H1 (cell line): ENCODE measurements around the gene ADH1B. TPM values are rescaled to one million over a fixed set of nuclear protein-coding genes. Genes with fewer than 3 reads are reported as not detected.

Experiments used
- CTCF ChIA-PET: fragments of 300-600 bp; sonication (Branson Sonifier 250); formaldehyde crosslinking; loops from one replicate; lab custom pipeline; 2021; ENCODE audit not compliant: partially characterized antibody; lab: Charles Lee
- POLR2A ChIA-PET: fragments of 300-600 bp; sonication (Branson Sonifier 250); formaldehyde crosslinking; loops from one replicate; lab custom pipeline; 2021; ENCODE audit warnings: inconsistent platforms; ENCODE audit not compliant: partially characterized antibody; lab: Charles Lee
- DNase-seq, 2 experiments: peaks; one replicate each; pipeline versions ENCODE4 v3.0.0 to v3.0.0-alpha.2; 2010 to 2022; ENCODE audit warnings: low spot score in 2 of 2, low read depth in 1 of 2, mixed read lengths in 1 of 2
- FAIRE-seq: peaks from 2 replicates; lab custom pipeline; 2011; peaks lifted over from hg19 to GRCh38; lab: Jason Lieb, UNC
- H2AFZ ChIP-seq: 2 replicates; pipeline ENCODE4 v1.8.1; 2012; ENCODE audit warnings: low read length, inconsistent platforms
- H2AK5ac ChIP-seq: 2 replicates; pipeline ENCODE4 v1.6.1; 2013; ENCODE audit warnings: low read depth, low read length
- H2BK120ac ChIP-seq: replicated peaks from 2 replicates; pipeline ENCODE3; 2013; ENCODE audit warnings: low read depth, low read length, inconsistent platforms
- H2BK12ac ChIP-seq: 2 replicates; pipeline ENCODE4 v1.6.1; 2013; ENCODE audit warnings: low read depth, low read length
- H2BK15ac ChIP-seq: 2 replicates; pipeline ENCODE4 v1.6.1; 2013; ENCODE audit warnings: low read length
- H2BK20ac ChIP-seq: 2 replicates; pipeline ENCODE4 v1.6.1; 2013; ENCODE audit warnings: low read length
- H2BK5ac ChIP-seq: 2 replicates; pipeline ENCODE4 v1.6.1; 2013; ENCODE audit warnings: low read depth, low read length
- H3K14ac ChIP-seq: 2 replicates; pipeline ENCODE4 v1.6.1; 2013; ENCODE audit warnings: inconsistent platforms; ENCODE audit not compliant: insufficient read length
- H3K18ac ChIP-seq: 2 replicates; pipeline ENCODE4 v1.6.1; 2013; ENCODE audit warnings: low read length; ENCODE audit errors: extremely low read depth
- H3K23ac ChIP-seq: 2 replicates; pipeline ENCODE4 v1.6.1; 2013; ENCODE audit warnings: inconsistent platforms; ENCODE audit not compliant: insufficient read length
- H3K23me2 ChIP-seq: 2 replicates; pipeline ENCODE4 v1.6.1; 2013; ENCODE audit warnings: low read depth, low read length
- H3K27ac ChIP-seq: 2 replicates; pipeline ENCODE4 v1.6.1; 2011; ENCODE audit warnings: low read depth, low read length, inconsistent platforms
- H3K27me3 ChIP-seq, 4 experiments: replicated peaks in 1 of 4; 1 replicate in 1 of 4; 2 replicates in 3 of 4; pipeline versions ENCODE4 v1.6.1 to v1.8.1; 2011 to 2013; ENCODE audit warnings: low read length in 3 of 4, mild to moderate bottlenecking in 3 of 4, inconsistent platforms in 2 of 4, mixed read lengths in 2 of 4, moderate library complexity in 1 of 4; ENCODE audit not compliant: control insufficient read depth in 3 of 4, insufficient read depth in 3 of 4; ENCODE audit errors: extremely low read depth in 1 of 4
- H3K36me3 ChIP-seq, 4 experiments: 2 replicates each; pipeline versions ENCODE4 v1.6.1 to v1.8.1; 2011 to 2013; ENCODE audit warnings: mild to moderate bottlenecking in 4 of 4, low read length in 3 of 4, moderate library complexity in 2 of 4, control low read depth in 1 of 4, inconsistent platforms in 1 of 4; ENCODE audit not compliant: insufficient read depth in 4 of 4, control insufficient read depth in 2 of 4
- H3K4ac ChIP-seq: replicated peaks from 2 replicates; pipeline ENCODE3; 2013; ENCODE audit warnings: low read length, low read depth, mixed read lengths, inconsistent platforms; ENCODE audit not compliant: insufficient read length
- H3K4me1 ChIP-seq, 4 experiments: replicated peaks in 1 of 4; 1 replicate in 1 of 4; 2 replicates in 3 of 4; pipeline versions ENCODE4 v1.6.1 to v1.8.1; 2011 to 2013; ENCODE audit warnings: low read length in 3 of 4, inconsistent platforms in 2 of 4, mixed read lengths in 1 of 4; ENCODE audit not compliant: insufficient read depth in 4 of 4, control insufficient read depth in 3 of 4
- H3K4me2 ChIP-seq, 2 experiments: 2 replicates each; pipeline versions ENCODE4 v1.6.1 to v1.8.1; 2011 to 2013; ENCODE audit warnings: low read depth in 2 of 2, low read length in 2 of 2, control low read depth in 1 of 2, inconsistent platforms in 1 of 2, mild to moderate bottlenecking in 1 of 2; ENCODE audit not compliant: insufficient read depth in 1 of 2
- H3K4me3 ChIP-seq, 4 experiments: fragments of 200-600, 300-600 bp in 1 of 4; sonication (generic), shearing (Covaris generic), sonication (Bioruptor Twin) in 1 of 4; 2 replicates each; pipeline versions ENCODE4 v1.5.1 to v1.8.1; 2011 to 2016; ENCODE audit warnings: low read length in 4 of 4, low read depth in 3 of 4, control low read depth in 2 of 4, inconsistent platforms in 2 of 4, mild to moderate bottlenecking in 2 of 4, mixed read lengths in 1 of 4, moderate library complexity in 1 of 4; ENCODE audit not compliant: insufficient read depth in 2 of 4; ENCODE audit errors: extremely low read depth in 1 of 4
- H3K56ac ChIP-seq: replicated peaks from 2 replicates; pipeline ENCODE3; 2013; ENCODE audit warnings: low read depth, mild to moderate bottlenecking, mixed read lengths, low read length, inconsistent platforms; ENCODE audit not compliant: insufficient read length
- H3K79me1 ChIP-seq: 2 replicates; pipeline ENCODE4 v1.6.1; 2013; ENCODE audit warnings: low read depth, low read length, control low read depth
- H3K79me2 ChIP-seq, 2 experiments: 2 replicates each; pipeline versions ENCODE4 v1.6.1 to v1.8.1; 2012 to 2013; ENCODE audit warnings: low read length in 2 of 2, mild to moderate bottlenecking in 2 of 2, inconsistent platforms in 1 of 2; ENCODE audit not compliant: insufficient read depth in 2 of 2, control insufficient read depth in 1 of 2
- H3K9ac ChIP-seq, 4 experiments: replicated peaks in 1 of 4; 1 replicate in 1 of 4; 2 replicates in 3 of 4; pipeline versions ENCODE4 v1.6.1 to v1.8.1; 2011 to 2013; ENCODE audit warnings: low read depth in 3 of 4, low read length in 3 of 4, control low read depth in 2 of 4, mild to moderate bottlenecking in 2 of 4, moderate library complexity in 2 of 4, inconsistent platforms in 1 of 4; ENCODE audit errors: extremely low read depth in 1 of 4
- H3K9me3 ChIP-seq, 2 experiments: 2 replicates each; pipeline versions ENCODE4 v1.6.1 to v1.8.1; 2012 to 2013; ENCODE audit warnings: mild to moderate bottlenecking in 2 of 2, moderate library complexity in 2 of 2, control low read depth in 1 of 2, inconsistent platforms in 1 of 2, low read depth in 1 of 2, low read length in 1 of 2, mixed read lengths in 1 of 2; ENCODE audit not compliant: insufficient read depth in 2 of 2
- H4K20me1 ChIP-seq, 2 experiments: replicated peaks in 1 of 2; 2 replicates each; pipeline versions ENCODE3 to v1.8.1; 2011 to 2013; ENCODE audit warnings: inconsistent platforms in 2 of 2, low read length in 2 of 2, mild to moderate bottlenecking in 1 of 2; ENCODE audit not compliant: insufficient read depth in 2 of 2, control insufficient read depth in 1 of 2
- H4K5ac ChIP-seq: 2 replicates; pipeline ENCODE4 v1.6.1; 2013; ENCODE audit warnings: low read length, low read depth, mixed read lengths, inconsistent platforms; ENCODE audit not compliant: insufficient read length
- H4K8ac ChIP-seq: 2 replicates; pipeline ENCODE4 v1.8.0; 2013; ENCODE audit warnings: mild to moderate bottlenecking, moderate library complexity, low read length, inconsistent platforms; ENCODE audit not compliant: insufficient read depth; ENCODE audit errors: extremely low read depth
- H4K91ac ChIP-seq: replicated peaks from 2 replicates; pipeline ENCODE3; 2013; ENCODE audit warnings: low read length, mixed read lengths, inconsistent platforms; ENCODE audit not compliant: insufficient read length
- CBX8 ChIP-seq: fragments of 300-800, 300-1000 bp; sonication (generic); IDR thresholded peaks from 2 replicates; pipeline ENCODE4 v1.7.1; 2016; ENCODE audit warnings: low read depth, low read length, borderline replicate concordance
- CHD2 ChIP-seq: IDR thresholded peaks from 2 replicates; pipeline ENCODE4 v1.6.1; 2012; ENCODE audit warnings: low read length, improper control_type of control experiment
- CREB1 ChIP-seq: IDR thresholded peaks from 2 replicates; pipeline ENCODE4 v1.6.1; 2012; ENCODE audit warnings: inconsistent platforms
- E2F6 ChIP-seq: IDR thresholded peaks from 2 replicates; pipeline ENCODE4 v1.6.1; 2012; ENCODE audit warnings: inconsistent platforms
- EZH2 ChIP-seq: fragments of 200-600 bp; sonication (generic); IDR thresholded peaks from 2 replicates; pipeline ENCODE4 v1.7.1; 2012; ENCODE audit warnings: low read depth, mild to moderate bottlenecking, moderate library complexity, low read length, inconsistent platforms; ENCODE audit not compliant: severe bottlenecking
- MAX ChIP-seq: IDR thresholded peaks from 2 replicates; pipeline ENCODE4 v1.6.1; 2012; ENCODE audit warnings: inconsistent platforms
- NANOG ChIP-seq: IDR thresholded peaks from 2 replicates; pipeline ENCODE4 v1.6.1; 2011; ENCODE audit warnings: low read length, low read depth, mild to moderate bottlenecking, inconsistent platforms; ENCODE audit not compliant: insufficient read depth, poor library complexity, severe bottlenecking
- RXRA ChIP-seq: IDR thresholded peaks from 2 replicates; pipeline ENCODE4 v1.6.1; 2011; ENCODE audit warnings: low read depth, mild to moderate bottlenecking, low read length, moderate library complexity; ENCODE audit not compliant: insufficient read depth
- SP4 ChIP-seq: IDR thresholded peaks from 2 replicates; pipeline ENCODE4 v1.6.1; 2012; ENCODE audit warnings: low read length, inconsistent platforms
- TAF1 ChIP-seq: IDR thresholded peaks from 2 replicates; pipeline ENCODE4 v1.6.1; 2011; ENCODE audit warnings: mild to moderate bottlenecking, low read depth, low read length
- TAF7 ChIP-seq: optimal IDR thresholded peaks from 2 replicates; pipeline ENCODE3; 2011; ENCODE audit warnings: low read depth, mild to moderate bottlenecking, inconsistent platforms, low read length, moderate library complexity, borderline replicate concordance
- TBP ChIP-seq: IDR thresholded peaks from 2 replicates; pipeline ENCODE4 v1.6.1; 2011; ENCODE audit warnings: low read depth, low read length, improper control_type of control experiment
- polyA plus RNA-seq, 7 experiments: library from polyadenylated mRNA; depleted of rRNA in 3 of 7; stranded (reverse) in 5 of 7; unstranded in 2 of 7; fragments of >200 nt in 5 of 7; fragments of 200-250 nt in 2 of 7; gene quantifications; 1 replicate in 5 of 7; 2 replicates in 1 of 7; 4 replicates in 1 of 7; pipeline versions ENCODE4 v1.2.1 to v1.2.3, GENCODE V29; 2011 to 2013; ENCODE audit warnings: missing spikeins in 2 of 7, mixed read lengths in 2 of 7
- total RNA-seq: library from RNA; stranded (reverse); fragmentation: NEBNext Ultra II Directional; extraction: Animal tissue kit (Norgen Biotek cat#: 25700); gene quantifications from 2 replicates; pipeline ENCODE4 v1.2.1, GENCODE V29; 2021

The ADH1B gene
- total and polyA plus RNA-seq, 2 of the 8 experiments (the other 6 are each of a cell fraction or from before 2014, with no cell fraction given), result not detected

GRCh38 chr4:99361268-99361898 is 40.2 kb upstream of the ADH1B start:
- no peak overlapping the region for H3K4me3 ChIP-seq
- no peaks in the 10 kb centered on the region for H3K27me3 ChIP-seq
- H4K20me1 ChIP-seq, result no peaks in the 10 kb centered on the region
- no peak overlapping the region for H2BK120ac ChIP-seq
- H3K23ac ChIP-seq, result no peak overlapping the region
- no peak overlapping the region for H3K4ac ChIP-seq
- no peaks in the 10 kb centered on the region; a peak in 1 of 8 replicates for H3K36me3 ChIP-seq
- H3K4me1 ChIP-seq, result no peaks in the 10 kb centered on the region
- DNase-seq (no peak), FAIRE-seq (no peak)
- POLR2A ChIA-PET, result no interaction called here
- H2BK5ac ChIP-seq, result no peak overlapping the region
- no peak overlapping the region for H4K5ac ChIP-seq
- CTCF ChIA-PET, result interaction anchor here (1.6 kb wide), 1 partner anchor 17 kb away, joined by 5 read pairs; no protein-coding TSS in a partner anchor
- H2AK5ac ChIP-seq, result no peak overlapping the region
- no peaks in the 10 kb centered on the region for H3K23me2 ChIP-seq
- no peak overlapping the region; the same call in 1 of the 2 replicates for H2AFZ ChIP-seq
- no peak overlapping the region for H3K27ac ChIP-seq
- no peak overlapping the region for H3K56ac ChIP-seq
- H2BK20ac ChIP-seq, result no peak overlapping the region
- no peak overlapping the region for H3K9ac ChIP-seq
- no peak overlapping the region for H4K91ac ChIP-seq
- no peak overlapping the region for H3K18ac ChIP-seq
- H4K8ac ChIP-seq, result no peak overlapping the region
- H3K79me2 ChIP-seq, result no peaks in the 10 kb centered on the region
- no peak for TF ChIP-seq E2F6
- no peak for TF ChIP-seq CHD2
- no peak for TF ChIP-seq MAX
- no peak for TF ChIP-seq TBP
- TF ChIP-seq TAF7, result no peak
- no peak for TF ChIP-seq RXRA
- no peak for TF ChIP-seq CBX8
- no peak for TF ChIP-seq EZH2
- TF ChIP-seq NANOG, result no peak
- no peak for TF ChIP-seq SP4
- no peak for TF ChIP-seq TAF1
- TF ChIP-seq CREB1, result no peak
- no peak overlapping the region for H3K14ac ChIP-seq
- H3K79me1 ChIP-seq, result no peaks in the 10 kb centered on the region
- no peak overlapping the region for H3K4me2 ChIP-seq
- no peak overlapping the region for H2BK12ac ChIP-seq
- peaks cover 8% of the 10 kb centered on the region in 2 experiments; a peak in 3 of 4 replicates for H3K9me3 ChIP-seq
- H2BK15ac ChIP-seq, result no peak overlapping the region
